HL-60/S4 (cell line): ENCODE data around the gene GKN2.

Experiments
- in situ Hi-C: fragments of 300-500 bp; cut with MboI; formaldehyde crosslinking; loops from 2 replicates; pipeline ENCODE4 v1.14.3; 2022; ENCODE audit warnings: low sequenced_read_pairs

GKN2 gene, protein sequence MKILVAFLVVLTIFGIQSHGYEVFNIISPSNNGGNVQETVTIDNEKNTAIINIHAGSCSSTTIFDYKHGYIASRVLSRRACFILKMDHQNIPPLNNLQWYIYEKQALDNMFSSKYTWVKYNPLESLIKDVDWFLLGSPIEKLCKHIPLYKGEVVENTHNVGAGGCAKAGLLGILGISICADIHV

DNA sequence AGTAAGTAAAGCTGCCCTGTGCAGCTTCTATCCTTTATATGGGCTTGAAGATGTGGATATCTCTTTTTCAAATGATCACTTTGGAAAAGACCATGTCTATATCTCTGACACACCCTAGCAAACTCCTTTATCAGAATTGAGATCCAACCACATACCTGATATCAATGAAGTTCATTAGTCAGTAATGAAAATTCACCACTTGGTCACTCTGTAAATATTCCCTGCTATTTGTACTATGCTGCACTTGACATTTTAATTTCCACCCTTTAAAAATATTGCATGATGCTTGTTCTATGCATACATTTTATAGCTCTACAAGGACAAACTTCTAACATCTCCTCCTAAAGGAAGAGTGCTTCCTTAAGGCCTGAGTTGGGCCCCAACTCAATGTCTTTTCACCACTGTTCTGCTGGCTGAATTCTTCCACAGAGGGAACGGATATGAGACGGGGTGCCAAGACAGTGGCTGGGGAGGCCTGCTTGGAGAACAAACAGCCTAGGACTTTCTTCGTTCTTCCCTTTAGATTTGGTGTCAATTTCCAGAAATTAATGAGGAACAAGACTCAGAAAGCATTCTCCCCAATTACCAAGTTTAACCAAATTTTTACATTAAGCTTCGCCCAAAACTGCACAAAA lies at the start of gene GKN2:
GKN2 (minus strand) TSS at position 7 of the 635 bp plus-strand sequence. CDS start 32 bp downstream, outside the sequence.
- in situ Hi-C loops: no loop called here

DNA sequence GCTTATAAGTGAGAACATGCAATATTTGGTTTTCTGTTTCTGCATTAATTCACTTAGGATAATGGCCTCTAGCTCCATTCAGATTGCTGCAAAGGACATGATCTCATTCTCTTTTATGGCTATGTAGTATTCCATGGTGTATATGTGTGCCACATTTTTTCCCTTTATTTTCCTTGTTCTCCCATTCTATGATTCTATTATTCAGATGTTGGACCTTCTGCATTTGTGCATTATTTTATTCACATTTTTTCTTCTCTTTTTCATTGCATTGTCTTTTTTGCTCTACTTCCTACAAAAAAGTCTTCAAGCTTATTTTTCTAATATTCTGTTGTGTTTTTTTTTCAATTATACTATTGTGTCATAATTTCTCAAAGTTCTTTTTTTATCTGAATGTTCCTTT lies 49.2 kb upstream of the GKN2 start:
- in situ Hi-C loops: no loop called here

DNA sequence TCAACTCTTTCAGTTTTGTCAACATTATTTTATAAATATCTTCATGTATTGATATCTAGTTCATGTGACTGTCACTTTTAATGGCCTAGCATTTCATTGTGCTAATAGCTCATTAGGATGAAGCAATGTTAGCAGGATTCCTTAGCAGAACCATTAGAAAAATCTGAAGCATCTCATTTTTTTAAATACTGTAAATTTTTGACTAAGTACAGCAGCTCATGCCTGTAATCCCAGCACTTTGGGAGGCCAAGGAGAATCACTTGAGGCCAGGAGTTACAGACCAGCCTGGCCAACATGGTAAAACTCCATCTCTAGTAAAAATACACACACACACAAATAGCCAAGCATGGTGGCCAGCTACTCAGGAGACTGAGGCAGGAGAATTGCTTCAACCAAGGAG lies 44.7 kb upstream of the GKN2 start:
- in situ Hi-C loops: no loop called here

DNA sequence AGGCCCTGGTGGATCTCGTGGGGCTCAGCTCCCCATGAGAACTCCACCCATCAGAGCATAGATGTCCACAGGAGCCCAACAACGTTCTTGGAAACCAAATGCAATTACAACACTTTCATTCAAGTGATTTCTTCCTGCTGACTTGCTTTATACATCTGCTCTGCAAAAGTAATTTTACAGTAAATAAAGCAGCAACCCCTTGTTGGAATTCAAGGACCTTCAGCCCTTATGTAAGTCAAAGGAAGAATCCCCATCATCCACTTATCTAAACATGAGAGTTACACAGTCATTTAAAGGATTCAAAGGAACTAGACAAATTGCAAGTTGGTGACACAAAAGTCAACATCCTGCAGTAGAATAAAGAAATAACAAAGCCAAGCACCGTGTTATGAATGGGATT lies 43.2 kb upstream of the GKN2 start:
- in situ Hi-C loops: no loop called here

DNA sequence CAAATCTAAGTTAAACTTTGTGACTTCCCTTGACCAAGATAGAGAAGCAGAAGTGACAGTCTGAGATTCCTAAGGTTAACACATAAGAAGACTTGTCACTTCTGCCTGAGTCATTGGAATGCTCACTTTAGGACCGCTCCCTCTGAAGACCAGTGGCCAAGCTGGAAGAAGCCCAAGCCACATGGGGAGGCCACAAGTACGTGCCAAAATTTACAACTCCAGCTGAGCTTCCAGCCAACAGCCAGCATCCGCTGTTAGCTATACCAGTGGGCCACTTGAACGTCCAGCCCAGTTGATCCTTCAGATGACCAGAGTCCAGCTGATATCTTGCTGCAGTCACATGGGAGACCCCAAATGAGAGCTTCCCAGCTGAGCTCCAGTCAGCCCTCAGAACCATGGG lies 42.2 kb upstream of the GKN2 start:
- in situ Hi-C loops: no loop called here

DNA sequence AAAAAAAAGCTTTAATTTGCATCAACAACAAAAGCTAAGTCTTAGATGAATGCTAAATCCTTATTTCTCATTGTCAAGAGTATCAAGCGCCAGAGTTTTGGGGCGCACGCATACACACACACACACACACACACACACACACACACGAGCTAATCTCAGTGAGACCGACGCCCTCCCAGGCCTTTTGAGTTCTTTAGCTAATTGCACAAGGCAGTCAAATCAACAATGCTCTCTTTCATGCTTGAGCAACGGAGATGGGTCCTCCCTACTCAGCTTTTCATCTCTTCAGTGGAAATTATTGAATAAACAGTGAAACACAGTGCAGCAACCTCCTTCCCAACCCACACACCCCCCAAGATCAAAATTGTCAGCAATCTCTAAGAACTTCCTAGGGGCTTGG lies 41.0 kb upstream of the GKN2 start:
- in situ Hi-C loops: no loop called here

DNA sequence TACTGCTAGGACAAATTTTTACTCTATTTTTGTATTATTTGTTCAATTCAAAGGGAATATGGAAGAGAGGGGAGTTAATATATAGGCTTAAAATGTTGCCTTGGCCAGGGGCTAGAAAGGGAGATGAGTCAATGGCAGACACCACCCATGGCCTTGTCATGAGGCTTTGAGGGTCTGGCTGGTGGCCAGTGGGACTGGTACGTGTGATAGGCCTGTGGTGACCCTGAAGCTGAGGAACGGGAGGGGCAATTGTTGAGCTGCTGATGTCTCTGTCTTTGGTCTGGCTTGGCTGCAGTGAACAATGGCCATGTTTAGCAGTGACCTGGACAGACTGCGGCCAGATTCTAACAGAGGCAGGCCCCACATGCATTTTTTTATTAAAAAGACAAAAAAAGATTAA lies 40.2 kb upstream of the GKN2 start:
- in situ Hi-C loops: no loop called here

DNA sequence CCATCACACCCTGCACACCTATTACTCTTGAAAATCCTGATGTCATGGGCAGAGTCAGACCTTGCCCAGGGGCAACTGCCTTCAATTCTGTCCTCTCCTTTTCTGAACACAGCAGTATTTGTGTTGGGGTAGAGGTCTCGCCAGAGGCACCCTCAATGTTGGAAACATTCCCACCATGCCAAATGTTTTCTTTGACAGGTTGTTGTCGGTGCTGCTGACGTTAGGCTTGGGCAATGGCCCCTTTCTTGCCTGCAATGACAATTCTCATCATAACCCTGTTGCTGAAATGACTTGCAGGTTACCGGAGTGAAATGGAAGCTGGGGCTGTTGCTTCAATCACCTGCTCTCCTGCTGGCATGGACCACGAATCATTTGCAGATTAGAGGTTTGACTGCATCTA lies 39.6 kb upstream of the GKN2 start:
- in situ Hi-C loops: no loop called here

DNA sequence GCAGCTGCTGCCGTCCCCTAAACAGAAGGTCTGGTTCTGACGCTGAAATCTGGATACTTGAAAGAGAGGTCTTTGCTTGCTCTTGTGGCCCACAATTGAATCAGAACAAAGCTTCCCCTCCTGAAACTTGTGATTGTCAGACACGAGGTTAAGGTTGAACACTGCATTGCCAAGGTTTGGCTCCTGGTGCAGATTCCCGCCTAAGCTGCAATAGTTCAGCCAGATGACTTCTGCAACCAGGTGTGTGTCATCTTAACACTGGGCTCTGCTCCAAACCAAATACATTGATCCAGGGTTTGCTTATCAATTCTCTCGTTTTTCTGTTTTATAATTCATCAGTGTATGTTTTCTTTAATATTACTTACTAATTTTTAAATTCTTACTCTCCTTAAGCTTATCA lies 36.3 kb upstream of the GKN2 start:
- in situ Hi-C loops: no loop called here

DNA sequence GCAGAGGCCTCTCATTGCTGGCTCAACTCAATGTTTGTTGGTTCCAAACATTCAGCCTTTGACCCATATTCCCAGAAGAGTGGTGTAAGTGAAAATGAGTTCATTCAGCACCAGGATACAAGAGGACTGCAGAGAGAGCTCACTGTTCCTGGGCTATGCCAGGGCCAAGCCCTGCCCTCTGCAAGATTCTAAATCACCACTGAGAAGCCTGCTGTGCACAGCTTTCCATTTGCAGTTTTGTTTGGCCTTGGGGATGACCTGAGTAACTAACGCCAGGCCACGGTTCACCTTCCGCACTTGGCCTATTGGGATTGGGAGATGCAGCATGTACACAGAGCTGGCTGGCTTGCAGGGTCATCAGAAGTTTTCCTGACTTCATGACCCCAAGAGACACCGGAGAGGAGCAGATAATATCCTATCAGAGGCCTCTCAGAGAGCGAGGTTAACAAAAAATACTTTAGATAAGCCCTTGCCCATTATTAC lies 34.4 kb upstream of the GKN2 start:
- in situ Hi-C loops: no loop called here

DNA sequence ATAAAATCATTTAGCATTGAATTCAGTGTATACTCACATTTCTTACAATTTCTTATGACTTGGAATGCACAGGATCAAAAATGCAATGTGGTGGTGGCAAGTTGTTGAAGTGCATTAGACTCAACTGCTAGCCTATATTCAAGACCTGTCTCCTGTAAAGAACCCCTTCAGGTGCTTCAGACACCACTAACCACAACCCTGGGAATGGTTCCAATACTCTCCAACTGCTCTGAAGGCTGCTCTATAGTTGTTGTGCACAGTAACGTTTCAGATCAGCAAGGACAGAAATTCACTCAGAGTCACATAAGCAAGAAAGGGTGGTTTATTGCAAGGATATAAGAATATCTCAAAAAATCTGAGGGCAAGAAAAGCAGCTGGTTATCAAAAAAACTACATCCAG lies 28.3 kb upstream of the GKN2 start:
- in situ Hi-C loops: no loop called here

DNA sequence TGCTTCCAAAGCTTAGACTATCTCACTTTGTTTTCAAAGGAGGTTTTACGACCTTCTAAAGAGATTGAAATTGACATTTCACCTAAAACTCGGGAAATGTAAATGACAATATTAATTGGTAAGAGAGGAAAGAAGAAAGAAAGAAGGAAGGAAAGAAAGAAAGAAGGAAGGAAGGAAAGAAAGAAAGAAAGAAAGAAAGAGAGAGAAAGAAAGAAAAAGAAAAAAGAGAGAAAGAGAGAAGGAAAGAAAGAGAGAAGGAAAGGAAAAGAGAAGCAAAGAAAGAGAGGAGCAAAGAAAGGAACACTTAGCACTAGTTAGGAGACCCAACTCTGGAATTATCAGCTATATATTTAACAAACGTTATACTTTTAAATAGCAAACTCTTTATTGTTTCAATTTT lies 25.4 kb upstream of the GKN2 start:
- in situ Hi-C loops: no loop called here

DNA sequence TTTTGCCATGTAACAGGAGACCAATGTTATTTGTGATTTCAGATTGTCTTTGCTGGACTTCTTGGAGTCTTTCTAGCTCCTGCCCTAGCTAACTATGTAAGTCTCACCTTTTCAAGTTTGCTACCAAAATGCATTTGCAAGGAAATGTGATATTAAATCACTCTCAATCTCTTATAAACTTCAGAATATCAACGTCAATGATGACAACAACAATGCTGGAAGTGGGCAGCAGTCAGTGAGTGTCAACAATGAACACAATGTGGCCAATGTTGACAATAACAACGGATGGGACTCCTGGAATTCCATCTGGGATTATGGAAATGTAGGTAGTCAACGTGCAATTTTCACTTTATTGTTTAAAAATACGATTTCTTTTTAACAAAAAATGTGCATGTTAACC lies 24.8 kb upstream of the GKN2 start:
- in situ Hi-C loops: no loop called here

DNA sequence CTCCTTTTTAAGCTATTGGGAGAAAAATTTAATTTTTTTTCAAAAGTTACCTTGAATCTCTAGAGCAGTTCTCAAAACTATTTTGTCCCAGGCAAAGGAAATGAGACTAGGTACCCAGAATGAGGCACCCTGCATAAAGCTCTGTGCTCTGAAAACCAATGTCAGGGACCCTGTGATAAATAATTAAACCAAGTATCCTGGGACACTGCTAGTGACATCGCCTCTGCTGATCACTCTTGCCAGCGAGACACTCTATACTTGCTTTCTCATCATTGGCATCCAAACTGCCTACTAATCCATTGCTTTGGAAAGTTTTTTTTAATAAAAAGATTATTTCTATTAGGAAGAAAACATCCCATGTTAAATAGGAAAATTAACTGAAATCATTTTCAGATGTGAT lies 23.2 kb upstream of the GKN2 start:
- in situ Hi-C loops: no loop called here

DNA sequence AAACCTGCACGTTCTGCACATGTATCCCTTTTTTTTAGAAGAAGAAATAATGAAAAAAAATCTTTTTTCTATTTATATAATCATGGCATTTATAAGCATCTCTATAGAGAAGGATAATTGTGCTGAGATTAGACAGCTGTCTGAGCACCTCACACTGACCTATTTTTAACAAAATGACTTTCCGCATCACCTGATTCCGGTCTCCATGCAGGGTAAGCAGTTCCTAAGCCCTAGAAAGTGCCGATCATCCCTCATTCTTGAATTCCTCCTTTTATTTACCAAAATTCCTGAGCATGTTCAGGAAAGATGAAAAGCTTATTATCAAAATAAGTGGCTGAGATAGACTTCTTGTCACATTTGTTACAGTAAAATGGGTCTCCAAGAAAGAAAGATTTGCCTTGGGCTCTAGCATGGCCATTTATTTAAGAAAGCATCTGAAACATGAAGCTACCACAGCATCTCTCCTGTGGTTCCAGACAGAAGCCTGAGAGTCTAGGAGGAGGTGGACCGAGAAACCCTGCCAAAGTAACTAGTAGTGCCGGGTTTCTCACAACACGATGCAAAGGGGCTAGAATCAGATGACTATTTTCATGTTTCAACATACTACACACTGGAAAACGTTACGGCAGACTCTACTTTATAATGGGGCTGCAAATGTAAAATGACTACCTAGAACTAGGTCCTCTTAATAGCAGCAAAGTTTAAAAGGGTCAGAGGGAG lies 22.4 kb upstream of the GKN2 start:
- in situ Hi-C loops: no loop called here

DNA sequence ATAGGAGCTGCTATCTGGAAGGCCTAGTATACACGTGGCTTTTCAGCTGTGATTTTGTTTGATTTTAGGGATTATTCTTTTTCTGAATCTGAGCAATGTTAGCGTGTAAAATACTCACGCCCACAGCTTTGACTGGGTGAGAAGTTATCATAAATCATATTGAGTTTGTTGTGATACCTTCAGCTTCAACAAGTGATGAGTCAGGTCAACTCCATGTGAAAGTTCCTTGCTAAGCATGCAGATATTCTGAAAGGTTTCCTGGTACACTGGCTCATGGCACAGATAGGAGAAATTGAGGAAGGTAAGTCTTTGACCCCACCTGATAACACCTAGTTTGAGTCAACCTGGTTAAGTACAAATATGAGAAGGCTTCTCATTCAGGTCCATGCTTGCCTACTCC lies 21.6 kb upstream of the GKN2 start, which contains the start of gene GKN1:
GKN1 (plus strand) TSS at position 386 of the 400 bp plus-strand sequence. CDS start 42 bp downstream, outside the sequence.
- in situ Hi-C loops: no loop called here

DNA sequence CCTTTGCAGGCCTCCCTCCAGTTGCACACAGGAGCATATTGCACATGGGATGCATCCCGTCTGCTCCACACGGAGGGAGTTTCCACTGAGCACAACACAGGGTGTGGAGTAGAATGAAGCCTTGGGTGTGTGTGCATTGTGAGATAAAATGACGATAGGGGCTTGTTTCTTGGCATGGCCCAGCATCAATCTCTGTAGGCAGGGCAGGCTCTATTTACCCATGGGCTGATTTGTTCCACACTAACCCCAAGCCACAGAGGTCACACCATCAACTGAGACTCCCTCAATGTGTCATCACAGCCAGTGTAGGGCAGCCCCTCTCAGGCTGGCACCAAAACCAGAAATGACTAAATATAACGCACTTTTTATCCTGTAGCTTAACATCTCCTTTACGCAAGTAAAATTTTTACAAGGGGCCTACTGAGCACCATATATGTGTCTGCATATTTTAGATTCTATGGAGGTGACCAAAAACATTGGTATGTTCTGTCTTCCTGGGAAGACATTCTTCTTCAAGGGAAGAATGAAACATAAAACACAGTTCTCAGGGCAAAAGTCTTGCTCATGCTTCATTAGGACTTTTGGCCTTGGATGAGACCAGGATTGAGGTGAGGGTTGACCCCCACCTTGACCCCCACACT lies 19.0 kb upstream of the GKN2 start:
- in situ Hi-C loops: no loop called here

DNA sequence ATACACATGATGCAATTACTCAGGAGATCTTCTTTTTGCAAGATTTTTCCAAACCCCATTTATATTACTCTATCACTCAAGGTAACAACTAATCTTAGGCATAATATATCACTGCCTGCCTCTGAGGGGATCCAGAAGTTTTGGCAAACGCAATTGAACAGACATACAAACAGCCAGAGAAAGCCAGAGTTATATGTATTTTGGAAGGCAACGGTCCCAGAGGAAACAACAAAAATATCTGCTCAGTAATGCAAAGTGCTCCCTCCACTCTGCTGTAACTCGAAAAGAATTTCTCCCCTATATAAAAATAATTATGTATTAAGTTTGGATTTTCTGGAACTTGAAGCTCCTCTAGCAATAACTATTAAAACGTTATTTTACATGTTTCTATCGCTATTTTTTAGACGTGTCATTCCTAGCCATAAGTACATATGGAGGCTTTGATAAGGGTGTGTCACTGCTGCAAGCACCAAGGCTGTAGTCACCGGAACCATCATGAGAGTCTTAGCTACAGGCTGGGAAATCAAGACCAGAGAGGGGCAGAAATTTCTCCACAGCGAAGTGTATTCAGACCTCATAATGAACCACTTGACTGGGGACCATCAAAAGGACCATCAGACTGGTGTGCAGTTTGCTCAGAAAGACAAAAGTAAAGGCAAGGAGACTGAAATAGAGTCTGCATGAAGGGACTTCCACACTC lies 18.0 kb upstream of the GKN2 start:
- in situ Hi-C loops: no loop called here

DNA sequence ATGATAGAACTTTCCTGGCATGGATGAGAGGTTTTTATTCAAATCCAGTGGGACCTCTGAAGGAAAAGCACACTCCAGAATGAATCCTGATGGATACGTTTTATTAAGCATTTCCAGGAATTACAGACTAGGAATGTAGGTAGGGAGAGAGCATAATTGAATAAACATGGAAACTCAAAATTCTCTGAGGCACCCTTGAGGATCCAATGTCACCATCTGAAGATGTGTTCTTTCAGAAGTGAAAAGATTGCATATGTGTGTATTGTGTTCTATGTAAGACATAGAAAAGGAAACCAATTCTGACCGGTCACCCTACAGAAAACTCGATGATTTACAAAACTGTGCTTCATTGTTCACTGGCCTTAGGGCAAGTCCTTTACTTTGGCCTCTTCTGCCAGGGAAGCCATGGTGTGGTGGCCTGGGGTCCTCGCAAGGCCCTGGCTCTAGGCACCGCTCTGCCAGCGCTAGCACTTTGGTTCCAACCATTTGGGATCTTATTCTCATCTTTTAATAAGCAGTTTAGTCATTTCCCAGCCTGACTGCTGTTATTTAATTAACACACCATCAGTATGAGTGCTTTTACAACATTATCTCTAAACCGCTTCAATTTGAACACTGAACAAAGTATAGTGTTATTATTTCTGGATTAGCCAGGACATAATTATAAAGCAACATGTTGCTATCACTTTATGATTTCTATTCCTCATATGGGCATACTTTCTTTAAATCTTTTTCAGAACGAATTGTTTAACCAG lies 17.2 kb upstream of the GKN2 start:
- in situ Hi-C loops: no loop called here

DNA sequence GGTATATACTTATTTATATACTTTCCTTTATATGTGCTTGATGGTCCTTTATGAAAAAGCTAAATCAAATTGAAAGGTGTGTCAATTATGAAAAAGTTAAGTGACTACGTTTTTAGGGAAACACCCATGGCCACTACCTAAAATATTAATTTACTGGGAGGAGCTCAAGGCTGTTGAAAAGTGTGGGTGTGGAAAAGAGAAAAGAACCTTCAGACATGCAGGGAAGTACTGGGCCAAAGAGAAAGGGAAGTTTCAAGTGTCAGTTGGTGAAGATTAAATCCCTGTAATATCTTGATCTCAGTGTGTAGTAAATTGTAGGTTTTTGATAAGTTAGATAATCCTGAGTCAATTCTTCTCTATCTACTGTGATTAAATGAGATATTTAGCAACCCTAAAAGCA lies 15.5 kb upstream of the GKN2 start:
- in situ Hi-C loops: no loop called here
